Liver (tissue), 9 donors: Measurements from ENCODE around the gene IQGAP2. TPM values are rescaled to one million over a fixed set of nuclear protein-coding genes. Genes with fewer than 3 reads are reported as not detected.
A peak's percentile ranks its signal among the peaks of the same experiment; 100 is the strongest.

Experiments used
- DNase-seq: peaks from one replicate; pipeline ENCODE4 v3.0.0-alpha.2; 2017; ENCODE audit warnings: low spot score
- H3K27ac ChIP-seq, 2 donors: one replicate each; pipeline ENCODE4 v1.7.0; 2013; ENCODE audit warnings: inconsistent platforms in 2 of 2, low read length in 2 of 2, control low read depth in 1 of 2, low read depth in 1 of 2, mild to moderate bottlenecking in 1 of 2
- H3K27me3 ChIP-seq, 4 donors: one replicate each; pipeline versions ENCODE4 v1.6.1 to v1.7.0; 2013; ENCODE audit warnings: low read length in 3 of 4, inconsistent platforms in 1 of 4, mild to moderate bottlenecking in 1 of 4, moderate library complexity in 1 of 4; ENCODE audit not compliant: control insufficient read depth in 4 of 4, insufficient read depth in 4 of 4
- H3K36me3 ChIP-seq, 4 donors: one replicate each; pipeline versions ENCODE4 v1.6.1 to v1.7.0; 2013; ENCODE audit warnings: low read length in 3 of 4, mild to moderate bottlenecking in 3 of 4, low read depth in 1 of 4, moderate library complexity in 1 of 4; ENCODE audit not compliant: control insufficient read depth in 4 of 4, insufficient read depth in 3 of 4
- H3K4me1 ChIP-seq, 4 donors: one replicate each; pipeline versions ENCODE4 v1.6.1 to v1.7.0; 2013; ENCODE audit warnings: low read length in 3 of 4, mild to moderate bottlenecking in 3 of 4, moderate library complexity in 1 of 4; ENCODE audit not compliant: control insufficient read depth in 4 of 4, insufficient read depth in 4 of 4
- H3K4me3 ChIP-seq, 3 donors: one replicate each; pipeline versions ENCODE4 v1.6.1 to v1.7.0; 2013; ENCODE audit warnings: low read length in 3 of 3, control low read depth in 1 of 3, low read depth in 1 of 3, mild to moderate bottlenecking in 1 of 3
- H3K9ac ChIP-seq, 2 donors: one replicate each; pipeline ENCODE4 v1.7.0; 2013; ENCODE audit warnings: low read length in 2 of 2, mild to moderate bottlenecking in 2 of 2, moderate library complexity in 2 of 2, control low read depth in 1 of 2, low read depth in 1 of 2
- H3K9me3 ChIP-seq, 4 donors: one replicate each; pipeline versions ENCODE4 v1.6.1 to v1.7.0; 2013; ENCODE audit warnings: low read length in 3 of 4; ENCODE audit not compliant: control insufficient read depth in 4 of 4
- ATF3 ChIP-seq: IDR thresholded peaks from 2 replicates; pipeline ENCODE4 v1.6.1; 2016; ENCODE audit warnings: antibody characterized with exemption
- CTCF ChIP-seq: fragments of 150-350 bp; IDR thresholded peaks from 2 replicates; pipeline ENCODE4 v1.5.1; 2017; ENCODE audit warnings: improper control_type of control experiment, low read depth, low read length; ENCODE audit not compliant: missing input control
- EGR1 ChIP-seq, 2 donors: IDR thresholded peaks; 2 replicates each; pipeline ENCODE4 v1.6.1; 2016 to 2018; ENCODE audit warnings: antibody characterized with exemption in 2 of 2, low read depth in 2 of 2
- FOXA1 ChIP-seq: IDR thresholded peaks from 2 replicates; pipeline ENCODE4 v1.6.1; 2016; ENCODE audit warnings: antibody characterized with exemption
- FOXA2 ChIP-seq: IDR thresholded peaks from 2 replicates; pipeline ENCODE4 v1.6.1; 2016; ENCODE audit warnings: antibody characterized with exemption
- GABPA ChIP-seq, 2 donors: IDR thresholded peaks in 1 of 2; conservative IDR thresholded peaks in 1 of 2; 2 replicates each; pipeline ENCODE4 v1.6.1; 2016; ENCODE audit warnings: antibody characterized with exemption in 2 of 2, mild to moderate bottlenecking in 1 of 2, moderate library complexity in 1 of 2
- HNF4A ChIP-seq, 2 donors: conservative IDR thresholded peaks; 2 replicates each; pipeline ENCODE4 v1.6.1; 2016; ENCODE audit warnings: antibody characterized with exemption in 2 of 2, mild to moderate bottlenecking in 2 of 2
- HNF4G ChIP-seq: IDR thresholded peaks from 2 replicates; pipeline ENCODE4 v1.6.1; 2016; ENCODE audit warnings: antibody characterized with exemption
- JUND ChIP-seq, 2 donors: IDR thresholded peaks; 2 replicates each; pipeline ENCODE4 v1.6.1; 2016; ENCODE audit warnings: antibody characterized with exemption in 2 of 2
- MAX ChIP-seq: IDR thresholded peaks from 2 replicates; pipeline ENCODE4 v1.6.1; 2016; ENCODE audit warnings: antibody characterized with exemption
- NR2F2 ChIP-seq: IDR thresholded peaks from 2 replicates; pipeline ENCODE4 v1.6.1; 2016; ENCODE audit warnings: antibody characterized with exemption
- RAD21 ChIP-seq, 2 donors: IDR thresholded peaks; 2 replicates each; pipeline ENCODE4 v1.6.1; 2016; ENCODE audit warnings: antibody characterized with exemption in 2 of 2, mild to moderate bottlenecking in 2 of 2
- REST ChIP-seq: IDR thresholded peaks from 2 replicates; pipeline ENCODE4 v1.6.1; 2016; ENCODE audit warnings: antibody characterized with exemption, mild to moderate bottlenecking
- RXRA ChIP-seq, 2 donors: IDR thresholded peaks; 2 replicates each; pipeline ENCODE4 v1.6.1; 2017 to 2018; ENCODE audit warnings: antibody characterized with exemption in 2 of 2, mild to moderate bottlenecking in 1 of 2
- SP1 ChIP-seq: IDR thresholded peaks from 2 replicates; pipeline ENCODE4 v1.6.1; 2018; ENCODE audit warnings: antibody characterized with exemption, mild to moderate bottlenecking
- TAF1 ChIP-seq: conservative IDR thresholded peaks from 2 replicates; pipeline ENCODE4 v1.6.1; 2016; ENCODE audit warnings: antibody characterized with exemption, mild to moderate bottlenecking
- YY1 ChIP-seq: IDR thresholded peaks from 2 replicates; pipeline ENCODE4 v1.6.1; 2016; ENCODE audit warnings: antibody characterized with exemption, mild to moderate bottlenecking
- ZBTB33 ChIP-seq: IDR thresholded peaks from 2 replicates; pipeline ENCODE4 v1.6.1; 2016; ENCODE audit warnings: antibody characterized with exemption
- WGBS: extraction: QIAGEN DNeasy Blood & Tissue Kit; methylation state at CpG from one replicate; pipeline ENCODE4 v1.1.7; 2013; 5-methylcytosine and 5-hydroxymethylcytosine counted together
- polyA plus RNA-seq, 2 donors: library from polyadenylated mRNA; stranded (reverse) in 1 of 2; unstranded in 1 of 2; fragments of 200-250 nt in 1 of 2; fragments of >200 nt in 1 of 2; fragmentation: Nextera tagmentation in 1 of 2; extraction: Ambion mirVana in 1 of 2; gene quantifications; one replicate each; pipeline versions ENCODE4 v1.2.1 to v1.2.3, GENCODE V29; 2013 to 2015
- total RNA-seq, 2 donors: library from RNA; depleted of rRNA; stranded (reverse); fragments of >200 nt; gene quantifications; one replicate each; pipeline ENCODE4 v1.2.3, GENCODE V29; 2014
- donor health status: healthy.
- donor health status: healthy.
- donor health status: healthy.
- donor health status: healthy.
- donor health status: healthy.

Gene IQGAP2
- total and polyA plus RNA-seq, 4 donors, result 41.5 to 205 (median 102) TPM

GRCh38 chr5:76544268-76544926 lies 141.3 kb downstream of the IQGAP2 start:
- no peak overlapping the region for H3K4me3 ChIP-seq
- H3K27ac ChIP-seq, result peak overlapping the region; percentile 23 to 72

More at GRCh38 chr5:76544268-76544926, 141.3 kb downstream of the IQGAP2 start:
- peak overlapping the region in 1 of 2 donors; percentile 27 for H3K9ac ChIP-seq
- H3K27me3 ChIP-seq, result no peaks in the 10 kb centered on the region
- DNase-seq, result no peak
- 32% methylated on average over 4 of the region's 4 CpGs for WGBS
- TF ChIP-seq HNF4G (no peak), MAX (no peak), HNF4A (conservative IDR thresholded peaks at IDR 0.05) (peak; percentile 35 to 50), FOXA2 (no peak), EGR1 (IDR thresholded peaks at IDR 0.05; ENCODE audit: low read depth in 2 of 2) (no peak), TAF1 (no peak), ZBTB33 (no peak), CTCF (peak; percentile 87), YY1 (no peak), ATF3 (no peak), RXRA (IDR thresholded peaks at IDR 0.05) (peak; percentile 24 to 48), FOXA1 (no peak), JUND (IDR thresholded peaks at IDR 0.05) (no peak), REST (no peak), SP1 (peak; percentile 10), GABPA (IDR thresholded peaks at IDR 0.05 in 1 of 2, conservative IDR thresholded peaks at IDR 0.05 in 1 of 2) (no peak), RAD21 (IDR thresholded peaks at IDR 0.05) (peak; percentile 96), NR2F2 (no peak)
- no peaks in the 10 kb centered on the region for H3K9me3 ChIP-seq
- peaks cover 5 to 73% (median 55%) of the 10 kb centered on the region in 4 donors for H3K4me1 ChIP-seq
- no peaks in the 10 kb centered on the region for H3K36me3 ChIP-seq
